Mammary epithelial cell (primary cell): ENCODE data around the gene SOD1.
"Not testable (repeated sequence)": the region's sequence is repeated elsewhere in the genome, so short reads cannot be mapped to it uniquely, and the experiment has no call there.

ENCODE experiments used
- EZH2 ChIP-seq: IDR thresholded peaks from 2 replicates; pipeline ENCODE4 v1.6.1; 2012; ENCODE audit warnings: low read length, inconsistent platforms, borderline replicate concordance
- TF ChIP-seq, protein P1 (sequence below), 2 donors: IDR thresholded peaks in 1 of 2; conservative IDR thresholded peaks in 1 of 2; 2 replicates each; pipeline ENCODE4 v1.5.1; 2011 to 2012; ENCODE audit warnings: inconsistent platforms in 2 of 2, low read length in 2 of 2, mild to moderate bottlenecking in 2 of 2, control low read depth in 1 of 2, low read depth in 1 of 2; ENCODE audit not compliant: insufficient read depth in 1 of 2; ENCODE audit errors: extremely low read depth in 1 of 2

DNA sequence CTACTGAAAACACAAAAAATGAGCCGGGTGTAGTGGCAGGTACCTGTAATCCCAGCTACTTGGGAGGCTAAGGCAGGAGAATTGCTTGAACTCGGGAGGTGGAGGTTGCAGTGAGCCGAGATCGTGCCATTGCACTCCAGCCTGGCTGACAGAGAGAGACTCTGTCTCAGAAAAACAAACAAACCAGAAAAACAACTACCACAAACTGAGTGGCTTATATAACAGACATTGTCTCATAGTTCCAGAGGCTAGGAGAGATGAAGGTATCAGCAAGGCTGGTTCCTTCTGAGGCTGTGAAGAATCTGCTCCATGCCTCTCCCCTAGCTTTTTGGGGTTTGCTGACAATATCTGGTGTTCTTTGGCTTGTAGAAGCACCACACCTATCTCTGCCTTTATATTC lies 8.0 kb upstream of the SOD1 start:
- not testable (repeated sequence) for TF ChIP-seq EZH2
- TF ChIP-seq, protein P1, sequence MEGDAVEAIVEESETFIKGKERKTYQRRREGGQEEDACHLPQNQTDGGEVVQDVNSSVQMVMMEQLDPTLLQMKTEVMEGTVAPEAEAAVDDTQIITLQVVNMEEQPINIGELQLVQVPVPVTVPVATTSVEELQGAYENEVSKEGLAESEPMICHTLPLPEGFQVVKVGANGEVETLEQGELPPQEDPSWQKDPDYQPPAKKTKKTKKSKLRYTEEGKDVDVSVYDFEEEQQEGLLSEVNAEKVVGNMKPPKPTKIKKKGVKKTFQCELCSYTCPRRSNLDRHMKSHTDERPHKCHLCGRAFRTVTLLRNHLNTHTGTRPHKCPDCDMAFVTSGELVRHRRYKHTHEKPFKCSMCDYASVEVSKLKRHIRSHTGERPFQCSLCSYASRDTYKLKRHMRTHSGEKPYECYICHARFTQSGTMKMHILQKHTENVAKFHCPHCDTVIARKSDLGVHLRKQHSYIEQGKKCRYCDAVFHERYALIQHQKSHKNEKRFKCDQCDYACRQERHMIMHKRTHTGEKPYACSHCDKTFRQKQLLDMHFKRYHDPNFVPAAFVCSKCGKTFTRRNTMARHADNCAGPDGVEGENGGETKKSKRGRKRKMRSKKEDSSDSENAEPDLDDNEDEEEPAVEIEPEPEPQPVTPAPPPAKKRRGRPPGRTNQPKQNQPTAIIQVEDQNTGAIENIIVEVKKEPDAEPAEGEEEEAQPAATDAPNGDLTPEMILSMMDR (conservative IDR thresholded peaks at IDR 0.05 in 1 of 2, IDR thresholded peaks at IDR 0.05 in 1 of 2; ENCODE audit: extremely low read depth in 1 of 2, insufficient read depth in 1 of 2, low read depth in 1 of 2, low read length in 2 of 2), result not testable (repeated sequence)
